HEK293 (cell line): ENCODE results near the gene CMTM2.
"Not testable (repeated sequence)": the region's sequence is repeated elsewhere in the genome, so short reads cannot be mapped to it uniquely, and the experiment has no call there.

Source experiments
- CTCF ChIA-PET: fragments of 350-600 bp; formaldehyde crosslinking; extraction: SDS; loops from one replicate; lab custom pipeline; 2021; ENCODE audit warnings: antibody characterized with exemption; lab: Yijun Ruan, JAX
- POLR2A ChIA-PET: fragments of 300-600 bp; formaldehyde crosslinking; extraction: SDS; loops from one replicate; lab custom pipeline; 2020; ENCODE audit warnings: antibody characterized with exemption, inconsistent platforms; lab: Yijun Ruan, JAX
- H3K27ac ChIP-seq: fragments of 200-500 bp; sonication (Bioruptor generic); 2 replicates; pipeline ENCODE4 v1.5.1; 2014; ENCODE audit warnings: low read depth, low read length, control low read depth, inconsistent platforms; ENCODE audit errors: extremely low read depth
- H3K36me3 ChIP-seq, 2 experiments: fragments of 200-500 bp in 1 of 2; sonication (Bioruptor generic) in 1 of 2; 1 replicate in 1 of 2; 2 replicates in 1 of 2; pipeline ENCODE4 v1.5.1; 2014 to 2017; ENCODE audit warnings: inconsistent platforms in 2 of 2, low read length in 2 of 2; ENCODE audit not compliant: control insufficient read depth in 2 of 2, insufficient read depth in 1 of 2
- H3K4me1 ChIP-seq: fragments of 200-500 bp; sonication (Bioruptor generic); 2 replicates; pipeline ENCODE4 v1.5.1; 2014; ENCODE audit warnings: mild to moderate bottlenecking, low read length, inconsistent platforms; ENCODE audit not compliant: control insufficient read depth, insufficient read depth
- H3K4me3 ChIP-seq: 2 replicates; pipeline ENCODE4 v1.5.1; 2011; ENCODE audit warnings: low read depth, mild to moderate bottlenecking, control low read depth, low read length, moderate library complexity
- H3K9me3 ChIP-seq: fragments of 200-500 bp; sonication (Bioruptor generic); 2 replicates; pipeline ENCODE4 v1.5.1; 2014; ENCODE audit warnings: low read depth, low read length, inconsistent platforms; ENCODE audit not compliant: control insufficient read depth, insufficient read depth
- CTCF ChIP-seq: fragments of 450-650 bp; formaldehyde crosslinking; IDR thresholded peaks from 2 replicates; pipeline ENCODE4 v1.5.1; 2016; ENCODE audit warnings: missing biosample characterization, missing genetic modification characterization
- FEZF1 ChIP-seq: fragments of 450-650 bp; formaldehyde crosslinking; IDR thresholded peaks from 2 replicates; pipeline ENCODE4 v1.5.1; 2016; ENCODE audit warnings: missing biosample characterization, missing genetic modification characterization
- GLIS2 ChIP-seq: fragments of 450-650 bp; formaldehyde crosslinking; IDR thresholded peaks from 2 replicates; pipeline ENCODE4 v1.5.1; 2016; ENCODE audit warnings: missing biosample characterization, missing genetic modification characterization
- INSM2 ChIP-seq: fragments of 450-650 bp; formaldehyde crosslinking; IDR thresholded peaks from 2 replicates; pipeline ENCODE4 v1.5.1; 2016; ENCODE audit warnings: missing biosample characterization, missing genetic modification characterization
- KLF8 ChIP-seq: fragments of 450-650 bp; formaldehyde crosslinking; IDR thresholded peaks from 2 replicates; pipeline ENCODE4 v1.5.1; 2016; ENCODE audit warnings: missing biosample characterization, missing genetic modification characterization
- SETDB1 ChIP-seq: IDR thresholded peaks from one replicate; pipeline ENCODE4 v1.6.1; 2017; ENCODE audit warnings: mild to moderate bottlenecking, low read length, moderate library complexity, mixed read lengths; ENCODE audit not compliant: insufficient read length
- TCF7L2 ChIP-seq: IDR thresholded peaks from 2 replicates; pipeline ENCODE4 v1.6.1; 2011; ENCODE audit warnings: low read depth, mild to moderate bottlenecking, inconsistent platforms, low read length, moderate library complexity, borderline replicate concordance
- ZBTB10 ChIP-seq: fragments of 450-650 bp; formaldehyde crosslinking; IDR thresholded peaks from 2 replicates; pipeline ENCODE4 v1.5.1; 2016; ENCODE audit warnings: missing biosample characterization, missing genetic modification characterization
- ZIC2 ChIP-seq: fragments of 450-650 bp; formaldehyde crosslinking; IDR thresholded peaks from 2 replicates; pipeline ENCODE4 v1.5.1; 2016; ENCODE audit warnings: missing biosample characterization, missing genetic modification characterization
- ZNF24 ChIP-seq: fragments of 450-650 bp; formaldehyde crosslinking; IDR thresholded peaks from 2 replicates; pipeline ENCODE4 v1.5.1; 2016; ENCODE audit warnings: missing biosample characterization, missing genetic modification characterization
- ZNF514 ChIP-seq: fragments of 450-650 bp; formaldehyde crosslinking; IDR thresholded peaks from 2 replicates; pipeline ENCODE4 v1.5.1; 2016; ENCODE audit warnings: missing biosample characterization, missing genetic modification characterization
- ZNF561 ChIP-seq: fragments of 450-650 bp; IDR thresholded peaks from 2 replicates; pipeline ENCODE4 v1.5.1; 2018; ENCODE audit warnings: missing biosample characterization, missing genetic modification characterization, borderline replicate concordance
- ZNF76 ChIP-seq: fragments of 450-650 bp; formaldehyde crosslinking; IDR thresholded peaks from 2 replicates; pipeline ENCODE4; 2016; ENCODE audit warnings: low read depth, missing biosample characterization, missing genetic modification characterization, borderline replicate concordance
- ZSCAN16 ChIP-seq: fragments of 450-650 bp; formaldehyde crosslinking; IDR thresholded peaks from 2 replicates; pipeline ENCODE4 v1.5.1; 2016; ENCODE audit warnings: missing biosample characterization, missing genetic modification characterization

Gene CMTM2

DNA sequence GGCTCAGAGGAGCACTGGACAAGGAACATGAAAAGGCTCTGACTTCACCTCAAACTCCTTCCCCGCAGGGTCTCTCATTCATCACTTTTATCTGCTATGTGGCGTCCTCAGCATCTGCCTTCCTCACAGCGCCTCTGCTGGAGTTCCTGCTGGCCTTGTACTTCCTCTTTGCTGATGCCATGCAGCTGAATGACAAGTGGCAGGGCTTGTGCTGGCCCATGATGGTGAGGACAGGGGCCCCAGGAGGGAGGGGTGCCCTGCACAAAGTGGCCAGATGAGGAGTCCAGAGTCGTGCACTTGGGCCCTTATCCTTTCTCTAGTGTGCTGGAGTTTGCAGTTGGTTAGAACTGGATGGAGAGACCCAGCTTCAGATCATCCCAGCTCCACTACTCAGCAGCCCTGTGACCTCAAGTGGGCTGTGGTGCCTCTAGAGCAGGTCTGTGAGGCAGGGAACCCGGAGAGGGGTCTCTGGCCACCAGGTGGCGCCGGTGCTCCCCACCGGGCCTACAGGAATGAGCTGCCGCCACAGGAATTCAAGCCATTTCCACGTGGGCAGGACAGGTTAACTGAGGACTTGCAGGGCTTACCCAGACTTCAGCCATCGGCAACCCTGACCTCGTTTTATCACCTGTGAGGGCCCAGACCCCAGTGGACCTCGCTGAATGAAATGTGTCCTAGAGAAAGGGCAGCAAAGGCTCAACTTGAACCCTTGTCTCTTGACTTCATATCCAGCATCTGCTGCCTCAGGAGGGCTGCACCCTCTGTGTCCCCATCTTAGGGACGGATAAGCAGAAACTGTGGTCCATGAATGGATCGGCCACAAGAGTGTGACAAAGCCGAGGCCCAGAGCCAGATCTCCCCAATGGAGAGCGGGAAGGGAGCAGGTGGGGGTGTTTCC, 29.2 kb downstream of the CMTM2 start (continued):
- peak; percentile 93 for TF ChIP-seq CTCF (tag by site-specific recombination)
- peak; percentile 46; the same call in 1 of the 2 replicates for TF ChIP-seq KLF8 (tag by site-specific recombination)
- TF ChIP-seq ZBTB10 (tag by site-specific recombination) = 0 out of 2 replicates have a peak, but pooled peaks have one; percentile 37
- peak; percentile 71; the same call in 1 of the 2 replicates for TF ChIP-seq INSM2 (tag by site-specific recombination)

DNA sequence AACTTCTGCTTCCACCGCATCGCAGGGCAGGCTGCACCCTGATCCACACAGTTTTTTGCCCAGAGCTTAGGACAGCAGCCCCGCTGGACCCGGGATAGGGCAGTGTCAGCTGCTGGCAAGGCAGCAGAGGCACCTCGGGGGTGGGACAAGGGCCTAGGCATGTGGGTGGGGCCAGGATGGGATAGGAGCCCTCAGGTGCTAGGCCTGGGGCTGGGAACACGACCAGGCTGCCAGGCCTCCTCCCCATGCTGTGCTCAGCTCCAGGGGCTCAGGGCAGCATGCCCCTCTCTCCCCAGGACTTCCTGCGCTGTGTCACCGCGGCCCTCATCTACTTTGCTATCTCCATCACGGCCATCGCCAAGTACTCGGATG, 29.9 kb downstream of the CMTM2 start:
- TF ChIP-seq ZIC2 (tag by site-specific recombination) = peak; percentile 34; the same call in 1 of the 2 replicates
- no peak for TF ChIP-seq ZNF24 (tag by site-specific recombination)
- no peak for TF ChIP-seq ZBTB10 (tag by site-specific recombination)
- no peaks in the 10 kb centered on the region for H3K9me3 ChIP-seq
- no peaks in the 10 kb centered on the region for H3K4me1 ChIP-seq
- no peak overlapping the region for H3K27ac ChIP-seq
- CTCF ChIA-PET = interaction anchor here (0.6 to 4.2 kb wide), 35 partner anchors 10 to 1762 kb away, joined by 3 to 28 read pairs (median 4); partner anchors contain the start of genes NAE1 and TK2
- H3K4me3 ChIP-seq = no peak overlapping the region
- POLR2A ChIA-PET = interaction anchor here (1.1 to 1.7 kb wide), 2 partner anchors 9 to 259 kb away, joined by 3 to 4 read pairs; no protein-coding TSS in a partner anchor
- peaks cover 5 to 54% of the 10 kb centered on the region in 2 experiments; a peak in 2 of 3 replicates for H3K36me3 ChIP-seq

DNA sequence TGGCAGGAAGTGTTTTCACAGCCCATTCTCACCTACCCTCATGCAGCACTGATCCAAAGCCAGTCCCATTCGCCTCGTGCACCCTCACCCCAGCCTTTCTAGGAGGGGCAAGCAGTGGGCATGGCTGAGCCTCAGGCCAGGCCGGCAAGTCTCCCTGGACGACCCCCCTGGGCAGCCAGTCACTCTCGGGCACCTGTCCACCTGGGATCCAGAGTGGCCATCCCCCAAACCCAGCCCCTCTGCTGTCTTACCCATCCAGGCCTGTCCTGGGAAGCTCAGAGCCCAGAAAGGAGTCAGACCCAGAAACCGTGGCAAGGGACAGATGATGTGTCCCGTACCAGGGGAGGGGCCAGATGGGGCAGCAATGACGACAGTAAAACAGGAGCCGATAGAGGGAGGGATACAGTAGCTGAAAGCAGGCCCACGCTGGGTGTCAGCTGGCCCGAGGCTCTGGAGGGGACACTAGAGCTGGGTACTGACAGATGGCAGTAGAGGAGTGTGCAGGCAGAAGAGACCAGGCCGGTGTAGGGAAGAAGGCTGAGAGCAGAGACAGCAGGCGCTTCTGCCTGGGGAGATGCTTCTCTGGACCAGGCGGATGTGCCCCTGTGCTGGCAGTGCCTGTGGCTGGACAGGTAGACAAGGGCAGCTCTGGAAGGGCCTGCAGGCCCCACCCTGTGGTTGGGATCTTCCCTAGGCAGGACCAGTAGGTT, 31.0 kb downstream of the CMTM2 start:
- ChIA-PET CTCF (interaction anchor here (0.6 to 4.2 kb wide), 3 partner anchors 53 to 257 kb away, joined by 3 to 13 read pairs (median 5); no protein-coding TSS in a partner anchor), POLR2A (interaction anchor here (0.6 kb wide), 1 partner anchor 258 kb away, joined by 3 read pairs; no protein-coding TSS in a partner anchor)
- no peaks in the 10 kb centered on the region for H3K4me1 ChIP-seq
- TF ChIP-seq ZNF561 (tag by site-specific recombination) (no peak), FEZF1 (tag by site-specific recombination) (no peak), GLIS2 (tag by site-specific recombination) (no peak), ZSCAN16 (tag by site-specific recombination) (no peak), ZNF514 (tag by site-specific recombination) (no peak), TCF7L2 (no peak), ZNF76 (no peak), SETDB1 (no peak)
- no peaks in the 10 kb centered on the region for H3K9me3 ChIP-seq
- H3K27ac ChIP-seq = no peak overlapping the region
- peaks cover 5 to 65% of the 10 kb centered on the region in 2 experiments; a peak in 2 of 3 replicates for H3K36me3 ChIP-seq
- no peak overlapping the region for H3K4me3 ChIP-seq

GRCh38 chr16:66611911-66612310, 32.6 kb downstream of the CMTM2 start:
- peaks cover 5 to 77% of the 10 kb centered on the region in 2 experiments; a peak in 2 of 3 replicates for H3K36me3 ChIP-seq
- POLR2A ChIA-PET, H3K4me1 ChIP-seq, H3K9me3 ChIP-seq, H3K4me3 ChIP-seq, H3K27ac ChIP-seq: not testable (repeated sequence)
- CTCF ChIA-PET = interaction anchor here (0.6 to 0.7 kb wide), 2 partner anchors 41 to 117 kb away, joined by 3 read pairs; no protein-coding TSS in a partner anchor
